Fibroblast of the aortic adventitia (primary cell): ENCODE measurements around the gene CLSTN1. TPM values are rescaled to one million over a fixed set of nuclear protein-coding genes. Genes with fewer than 3 reads are reported as not detected.

Source experiments
- DNase-seq: peaks from one replicate; pipeline ENCODE4 v3.0.0-alpha.2; 2010; ENCODE audit warnings: low read depth
- H3K4me3 ChIP-seq: 2 replicates; pipeline ENCODE4 v1.5.1; 2011; ENCODE audit warnings: low read depth, mild to moderate bottlenecking, control low read depth, low read length, moderate library complexity
- total RNA-seq: library from RNA; depleted of rRNA; stranded (reverse); fragments of >200 nt; gene quantifications from 2 replicates; pipeline ENCODE4 v1.2.3, GENCODE V29; 2012; ENCODE audit warnings: low replicate concordance
- TF ChIP-seq, protein P1 (sequence below): IDR thresholded peaks from 2 replicates; pipeline ENCODE4 v1.5.1; 2011; ENCODE audit warnings: mild to moderate bottlenecking, low read length, control low read depth, inconsistent platforms; ENCODE audit not compliant: insufficient read depth

The CLSTN1 gene
- total RNA-seq, 1 donor = 61.5 TPM

DNA sequence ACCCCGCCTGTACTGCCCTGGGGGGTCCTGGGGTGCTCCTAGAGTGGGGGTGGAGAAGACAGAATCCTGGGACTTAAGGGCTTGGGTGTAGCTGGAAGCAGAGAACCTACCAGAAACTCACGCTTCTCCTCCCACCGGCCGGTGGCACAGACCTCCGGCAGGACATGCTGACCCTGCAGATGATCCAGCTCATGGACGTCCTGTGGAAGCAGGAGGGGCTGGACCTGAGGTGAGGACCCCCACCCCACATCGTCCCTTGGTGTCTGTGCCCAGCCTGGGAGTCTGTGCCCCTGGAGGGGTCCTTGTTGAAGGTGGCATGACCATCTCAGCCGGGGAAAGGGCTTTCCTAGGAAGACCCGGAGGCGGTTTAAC is 101.4 kb downstream of the CLSTN1 start:
- H3K4me3 ChIP-seq = no peak overlapping the region
- DNase-seq = no peak
- TF ChIP-seq, protein P1, sequence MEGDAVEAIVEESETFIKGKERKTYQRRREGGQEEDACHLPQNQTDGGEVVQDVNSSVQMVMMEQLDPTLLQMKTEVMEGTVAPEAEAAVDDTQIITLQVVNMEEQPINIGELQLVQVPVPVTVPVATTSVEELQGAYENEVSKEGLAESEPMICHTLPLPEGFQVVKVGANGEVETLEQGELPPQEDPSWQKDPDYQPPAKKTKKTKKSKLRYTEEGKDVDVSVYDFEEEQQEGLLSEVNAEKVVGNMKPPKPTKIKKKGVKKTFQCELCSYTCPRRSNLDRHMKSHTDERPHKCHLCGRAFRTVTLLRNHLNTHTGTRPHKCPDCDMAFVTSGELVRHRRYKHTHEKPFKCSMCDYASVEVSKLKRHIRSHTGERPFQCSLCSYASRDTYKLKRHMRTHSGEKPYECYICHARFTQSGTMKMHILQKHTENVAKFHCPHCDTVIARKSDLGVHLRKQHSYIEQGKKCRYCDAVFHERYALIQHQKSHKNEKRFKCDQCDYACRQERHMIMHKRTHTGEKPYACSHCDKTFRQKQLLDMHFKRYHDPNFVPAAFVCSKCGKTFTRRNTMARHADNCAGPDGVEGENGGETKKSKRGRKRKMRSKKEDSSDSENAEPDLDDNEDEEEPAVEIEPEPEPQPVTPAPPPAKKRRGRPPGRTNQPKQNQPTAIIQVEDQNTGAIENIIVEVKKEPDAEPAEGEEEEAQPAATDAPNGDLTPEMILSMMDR = no peak

DNA sequence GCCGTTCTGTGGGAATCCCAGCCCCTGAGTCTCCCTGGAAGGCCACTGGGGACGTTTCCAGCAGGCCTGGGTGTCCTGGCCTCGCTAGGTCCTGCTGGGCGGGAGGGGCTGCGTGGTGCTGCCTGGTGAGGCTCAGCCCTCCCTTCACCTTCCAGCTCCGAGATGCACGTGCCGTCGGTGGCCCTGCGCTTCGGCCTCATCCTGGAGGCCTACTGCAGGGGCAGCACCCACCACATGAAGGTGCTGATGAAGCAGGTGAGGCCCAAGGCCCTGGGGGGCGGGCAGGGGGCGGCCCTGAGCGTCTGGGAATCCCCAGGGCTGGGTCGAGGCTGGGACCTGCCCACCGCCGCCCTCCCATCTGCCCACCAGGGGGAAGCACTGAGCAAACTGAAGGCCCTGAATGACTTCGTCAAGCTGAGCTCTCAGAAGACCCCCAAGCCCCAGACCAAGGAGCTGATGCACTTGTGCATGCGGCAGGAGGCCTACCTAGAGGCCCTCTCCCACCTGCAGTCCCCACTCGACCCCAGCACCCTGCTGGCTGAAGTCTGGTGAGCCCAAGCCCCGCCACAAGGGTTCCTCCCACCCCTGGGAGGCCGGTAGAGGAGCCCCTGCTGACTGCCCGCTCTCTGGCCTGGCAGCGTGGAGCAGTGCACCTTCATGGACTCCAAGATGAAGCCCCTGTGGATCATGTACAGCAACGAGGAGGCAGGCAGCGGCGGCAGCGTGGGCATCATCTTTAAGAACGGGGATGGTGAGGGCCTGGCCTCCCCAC is 102.0 kb downstream of the CLSTN1 start:
- DNase-seq = peak; percentile 5
- TF ChIP-seq, protein P1 = peak; percentile 61
- H3K4me3 ChIP-seq = no peak overlapping the region

DNA sequence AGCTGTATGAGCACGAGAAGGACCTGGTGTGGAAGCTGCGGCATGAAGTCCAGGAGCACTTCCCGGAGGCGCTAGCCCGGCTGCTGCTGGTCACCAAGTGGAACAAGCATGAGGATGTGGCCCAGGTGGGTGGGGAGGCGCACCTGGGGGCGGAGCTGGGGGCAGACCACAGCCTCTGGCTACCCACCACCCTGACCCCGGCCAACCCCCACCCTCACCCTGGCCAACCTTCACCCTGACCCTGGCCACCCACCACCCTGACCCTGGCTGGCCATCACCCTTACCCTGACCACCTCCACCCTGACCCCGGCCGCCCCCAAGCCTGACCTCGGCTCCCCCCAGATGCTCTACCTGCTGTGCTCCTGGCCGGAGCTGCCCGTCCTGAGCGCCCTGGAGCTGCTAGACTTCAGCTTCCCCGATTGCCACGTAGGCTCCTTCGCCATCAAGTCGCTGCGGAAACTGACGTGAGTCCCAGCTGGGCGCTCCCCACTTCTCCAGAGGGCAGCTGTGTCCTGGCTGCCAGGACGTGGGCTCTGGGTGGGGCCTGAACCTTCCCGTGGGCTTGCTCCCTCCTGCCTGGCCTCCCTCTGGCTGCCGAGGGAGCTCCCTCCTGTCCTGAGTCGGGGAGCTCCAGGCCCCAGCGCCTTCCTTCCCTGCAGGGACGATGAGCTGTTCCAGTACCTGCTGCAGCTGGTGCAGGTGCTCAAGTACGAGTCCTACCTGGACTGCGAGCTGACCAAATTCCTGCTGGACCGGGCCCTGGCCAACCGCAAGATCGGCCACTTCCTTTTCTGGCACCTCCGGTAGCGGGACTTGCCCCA is 102.8 kb downstream of the CLSTN1 start:
- TF ChIP-seq, protein P1 = no peak
- DNase-seq = no peak
- no peak overlapping the region for H3K4me3 ChIP-seq

DNA sequence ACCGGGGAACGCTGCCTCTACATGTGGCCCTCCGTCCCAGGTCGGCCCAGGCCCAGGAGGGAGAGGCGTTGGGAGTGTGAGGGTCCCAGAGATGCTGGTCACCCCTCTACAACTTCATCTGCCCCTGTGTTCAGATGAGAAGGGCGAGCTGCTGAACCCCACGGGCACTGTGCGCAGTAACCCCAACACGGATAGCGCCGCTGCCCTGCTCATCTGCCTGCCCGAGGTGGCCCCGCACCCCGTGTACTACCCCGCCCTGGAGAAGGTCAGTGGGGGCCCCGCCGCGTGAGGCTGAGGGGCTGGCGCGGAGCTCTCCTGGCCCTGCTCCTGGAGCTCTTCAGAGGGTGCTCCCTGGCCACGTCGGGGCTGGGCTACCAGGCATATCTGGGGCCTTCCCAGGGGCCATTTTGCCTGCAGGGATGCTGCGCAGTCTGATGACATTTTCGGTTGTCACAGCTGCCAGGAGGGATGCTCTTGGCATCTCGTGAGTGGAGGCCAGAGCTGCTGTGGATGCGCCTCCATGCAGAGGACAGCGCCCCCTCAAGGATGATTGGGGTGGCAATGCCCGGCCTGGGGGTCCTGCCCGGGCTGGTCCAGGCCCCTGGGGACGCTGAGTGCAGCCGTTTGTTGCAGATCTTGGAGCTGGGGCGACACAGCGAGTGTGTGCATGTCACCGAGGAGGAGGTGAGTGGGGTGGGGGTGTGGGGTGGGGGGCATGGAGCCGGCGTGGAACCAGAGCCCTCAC is 103.6 kb downstream of the CLSTN1 start:
- no peak overlapping the region for H3K4me3 ChIP-seq
- no peak for DNase-seq
- TF ChIP-seq, protein P1 = no peak

DNA sequence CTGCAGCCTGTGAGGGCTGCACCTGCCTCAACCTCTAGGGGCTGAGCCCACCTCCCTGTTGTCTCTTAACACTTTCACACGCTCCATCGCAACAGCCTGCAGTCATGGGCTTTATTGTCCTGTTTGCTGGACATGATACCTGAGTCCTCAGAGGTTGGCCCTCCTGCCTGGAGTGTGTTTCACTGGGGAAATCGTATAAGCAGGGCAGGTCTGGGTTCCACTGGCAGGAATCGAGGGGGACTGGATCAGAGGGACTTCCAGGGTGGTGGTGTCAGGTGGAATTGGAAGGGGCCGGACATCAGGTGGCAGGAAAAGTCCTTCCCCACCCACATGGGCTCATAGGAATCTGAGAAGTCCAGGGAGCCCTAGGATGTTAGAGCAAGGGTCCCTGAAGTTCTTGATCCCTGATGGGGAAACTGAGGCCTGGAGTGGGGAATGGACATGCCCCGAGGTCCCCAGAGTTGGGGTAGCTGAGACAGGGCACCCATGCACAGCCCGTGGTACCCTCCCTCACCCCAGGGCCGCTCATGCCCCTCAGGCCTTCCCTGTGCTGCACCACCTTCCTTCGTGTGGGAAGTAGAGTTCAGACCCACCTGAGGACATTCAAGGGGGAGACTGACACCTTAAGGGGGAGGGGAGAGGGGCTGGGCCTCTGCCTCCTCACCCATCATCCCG is 105.6 kb downstream of the CLSTN1 start:
- DNase-seq = no peak
- TF ChIP-seq, protein P1 = no peak
- no peak overlapping the region for H3K4me3 ChIP-seq
